GM21390 (cell line): Measurements from ENCODE around the gene NPTN.
"Not testable (repeated sequence)": the region's sequence is repeated elsewhere in the genome, so short reads cannot be mapped to it uniquely, and the experiment has no call there.

Source experiments
- ATAC-seq: cut with Tn5 transposase; IDR thresholded peaks from one replicate; pipeline ENCODE4 v1.9.1; 2021; ENCODE audit not compliant: unreplicated experiment

NPTN gene

GRCh38 chr15:73633111-73633990 is at the start of gene NPTN:
Gene NPTN (minus strand): TSS chr15:73633389. CDS start chr15:73633215, 174 bp downstream.
- peak; percentile 80 for ATAC-seq

GRCh38 chr15:73682600-73683090 is 49.5 kb upstream of the NPTN start:
- no peak for ATAC-seq

DNA sequence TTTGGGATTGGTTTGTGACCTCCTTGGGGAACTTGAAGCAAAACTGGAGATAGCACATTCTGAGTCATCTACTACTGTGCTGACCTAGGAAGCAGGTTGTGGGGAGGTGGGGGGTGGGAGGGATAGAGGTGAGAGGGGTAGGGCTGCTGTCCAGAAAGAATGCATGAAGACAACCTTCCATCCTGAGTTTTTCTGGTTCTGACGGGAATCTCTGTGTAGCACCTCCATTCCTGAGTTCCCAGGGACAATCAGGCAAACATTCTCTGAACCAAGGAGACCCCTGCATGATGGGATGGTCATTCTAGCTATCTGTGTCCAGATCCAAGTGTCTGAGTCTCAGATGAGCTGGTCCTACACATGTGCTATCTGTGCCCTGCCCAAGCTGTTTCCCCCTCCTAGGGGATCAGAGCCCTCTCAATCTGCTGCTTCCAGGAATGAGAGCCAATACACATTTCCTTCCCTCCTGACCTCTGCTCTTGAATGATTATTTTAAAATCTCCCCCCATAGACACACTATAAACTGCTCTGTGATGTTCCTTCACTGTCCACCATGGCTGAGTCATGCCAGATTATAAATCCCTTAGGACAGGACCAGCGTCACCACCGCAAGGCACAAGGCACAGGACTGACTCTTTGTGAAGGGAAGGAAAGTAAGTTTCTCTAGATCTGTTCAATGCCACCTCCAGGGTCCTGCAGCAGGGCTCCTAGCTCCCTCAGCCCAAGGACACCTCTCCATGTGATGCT is 48.8 kb upstream of the NPTN start:
- ATAC-seq = no peak

GRCh38 chr15:73681063-73681462 is 47.9 kb upstream of the NPTN start:
- ATAC-seq = no peak

GRCh38 chr15:73680549-73680948 is 47.4 kb upstream of the NPTN start:
- ATAC-seq = no peak

DNA sequence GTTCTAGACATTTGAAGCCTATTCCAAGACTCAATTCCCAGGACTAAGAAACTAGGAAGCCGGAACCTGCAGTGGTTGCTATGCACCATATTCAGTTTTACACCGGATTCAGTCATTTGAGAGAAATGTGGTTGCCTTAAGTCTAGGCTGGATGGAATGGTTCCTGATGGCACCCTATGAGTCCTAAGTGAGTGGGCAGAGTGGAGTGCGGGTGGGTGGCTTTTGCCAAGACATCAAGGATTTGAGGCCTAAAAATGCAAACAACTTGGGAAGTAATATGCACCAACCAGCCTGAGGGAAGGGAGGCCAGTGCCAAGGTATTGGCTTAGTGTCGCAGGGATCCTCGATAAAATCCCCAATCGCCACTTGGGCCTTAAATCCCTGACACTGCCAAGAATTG is 46.8 kb upstream of the NPTN start:
- ATAC-seq = no peak

GRCh38 chr15:73679180-73679579 is 46.0 kb upstream of the NPTN start:
- no peak for ATAC-seq

GRCh38 chr15:73678498-73678897 is 45.3 kb upstream of the NPTN start:
- ATAC-seq = no peak

- no peak for ATAC-seq
Observed at GRCh38 chr15:73677733-73678132, 44.5 kb upstream of the NPTN start.

DNA sequence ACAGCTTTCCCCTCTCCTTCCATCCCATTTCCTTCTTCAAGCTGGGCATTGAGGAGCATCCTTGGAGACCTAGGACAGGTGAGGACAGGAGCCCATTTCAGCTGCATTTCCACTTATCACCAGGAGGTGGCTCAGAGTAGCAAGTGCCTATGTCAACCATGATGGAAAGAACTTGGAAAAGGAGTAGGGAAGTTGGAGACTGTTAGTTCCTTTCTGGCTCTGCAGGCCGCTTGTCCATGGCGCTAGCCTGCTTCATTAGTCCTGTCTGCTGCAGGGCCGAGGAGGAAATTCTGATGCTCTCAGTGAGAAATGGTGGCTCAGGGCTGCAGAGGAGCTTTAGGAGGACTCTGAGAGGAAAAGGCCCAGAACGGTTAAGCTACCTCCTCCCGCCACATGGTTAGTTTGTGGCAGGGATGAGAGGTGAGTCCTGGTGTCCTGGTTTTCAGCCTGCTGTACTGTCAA is 44.0 kb upstream of the NPTN start:
- ATAC-seq = no peak

- no peak for ATAC-seq
Observed at GRCh38 chr15:73674587-73674986, 41.4 kb upstream of the NPTN start.

- ATAC-seq = no peak
Observed at GRCh38 chr15:73660455-73660854, 27.3 kb upstream of the NPTN start.

DNA sequence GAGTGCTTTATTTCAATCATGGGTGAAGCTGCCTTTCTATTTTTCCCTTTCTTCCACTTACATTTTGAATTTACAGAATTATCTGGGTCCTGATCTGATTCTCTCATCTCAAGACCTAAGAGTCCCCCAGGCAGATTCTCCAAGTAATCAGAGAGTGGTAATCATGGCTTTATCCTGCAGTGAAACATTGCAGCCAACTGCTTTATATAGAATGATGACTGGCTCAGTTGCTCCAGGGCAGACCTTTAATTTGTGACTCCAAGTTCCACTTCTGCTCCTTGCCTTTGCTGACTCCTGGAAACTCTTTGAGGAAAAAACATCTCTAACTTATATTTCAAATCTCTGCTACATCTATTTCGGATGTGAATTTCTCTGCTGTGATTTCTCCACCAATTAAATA is 25.5 kb upstream of the NPTN start:
- ATAC-seq = no peak

- ATAC-seq = no peak
Observed at GRCh38 chr15:73655724-73656123, 22.5 kb upstream of the NPTN start.

- no peak for ATAC-seq
Observed at GRCh38 chr15:73654659-73655058, 21.5 kb upstream of the NPTN start.

GRCh38 chr15:73650416-73651126 is 17.4 kb upstream of the NPTN start:
- no peak for ATAC-seq

- no peak for ATAC-seq
Observed at GRCh38 chr15:73648014-73648295, 14.8 kb upstream of the NPTN start.

- ATAC-seq = no peak
Observed at GRCh38 chr15:73647259-73648013, 14.2 kb upstream of the NPTN start.

DNA sequence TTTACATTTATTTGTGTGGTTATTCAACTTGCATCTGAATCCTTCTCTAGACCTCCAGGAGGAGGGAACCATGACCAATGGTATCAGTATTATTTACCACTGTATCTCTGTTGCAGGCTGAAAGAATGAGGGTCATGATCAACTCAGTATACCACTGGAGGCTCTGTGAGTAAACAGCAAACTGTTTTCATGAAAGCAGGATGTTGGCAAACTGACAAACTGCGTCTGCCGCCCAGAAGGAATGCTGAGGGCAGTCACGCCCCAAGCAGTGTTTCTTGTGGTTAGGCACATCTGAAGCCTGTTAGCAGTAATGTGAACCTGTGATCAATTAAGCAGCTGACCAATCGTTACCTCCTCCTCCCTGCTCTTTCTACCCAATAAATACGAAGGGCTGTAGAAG is 6.3 kb upstream of the NPTN start:
- ATAC-seq = not testable (repeated sequence)

GRCh38 chr15:73637527-73637926 is 4.3 kb upstream of the NPTN start:
- ATAC-seq = no peak

DNA sequence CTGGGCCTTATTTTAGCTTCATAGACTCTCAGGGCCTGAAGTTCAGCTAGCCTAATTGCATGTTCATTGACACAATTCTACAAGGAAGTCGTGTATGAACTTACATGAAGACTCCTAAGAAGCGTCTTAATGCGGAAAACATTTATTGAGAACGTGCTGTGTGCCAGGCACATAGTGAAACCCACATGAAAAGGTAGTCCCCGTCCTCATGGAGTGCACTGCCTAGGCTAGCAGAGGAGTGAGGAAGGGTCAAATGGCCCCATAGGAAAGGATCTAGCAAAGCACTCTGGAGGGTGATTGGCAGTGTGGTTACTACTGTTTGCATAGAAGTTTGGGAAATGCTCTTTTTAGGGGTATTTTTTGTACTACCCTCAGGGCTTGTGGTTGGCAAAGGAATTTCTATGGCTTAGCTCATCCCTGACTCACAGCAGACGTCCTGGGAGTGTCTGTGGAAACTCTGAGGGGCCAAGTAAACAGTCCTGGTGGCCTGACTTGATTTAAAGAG is 854 bp upstream of the NPTN start:
- no peak for ATAC-seq
